ENCODE measurements around the gene SLC25A12. TPM values are rescaled to one million over a fixed set of nuclear protein-coding genes. Genes with fewer than 3 reads are reported as not detected.
"Not testable (repeated sequence)": the region's sequence is repeated elsewhere in the genome, so short reads cannot be mapped to it uniquely, and the experiment has no call there.

The SLC25A12 gene
- total RNA-seq, 1 experiment from 2014 or later: 19.5 TPM

DNA sequence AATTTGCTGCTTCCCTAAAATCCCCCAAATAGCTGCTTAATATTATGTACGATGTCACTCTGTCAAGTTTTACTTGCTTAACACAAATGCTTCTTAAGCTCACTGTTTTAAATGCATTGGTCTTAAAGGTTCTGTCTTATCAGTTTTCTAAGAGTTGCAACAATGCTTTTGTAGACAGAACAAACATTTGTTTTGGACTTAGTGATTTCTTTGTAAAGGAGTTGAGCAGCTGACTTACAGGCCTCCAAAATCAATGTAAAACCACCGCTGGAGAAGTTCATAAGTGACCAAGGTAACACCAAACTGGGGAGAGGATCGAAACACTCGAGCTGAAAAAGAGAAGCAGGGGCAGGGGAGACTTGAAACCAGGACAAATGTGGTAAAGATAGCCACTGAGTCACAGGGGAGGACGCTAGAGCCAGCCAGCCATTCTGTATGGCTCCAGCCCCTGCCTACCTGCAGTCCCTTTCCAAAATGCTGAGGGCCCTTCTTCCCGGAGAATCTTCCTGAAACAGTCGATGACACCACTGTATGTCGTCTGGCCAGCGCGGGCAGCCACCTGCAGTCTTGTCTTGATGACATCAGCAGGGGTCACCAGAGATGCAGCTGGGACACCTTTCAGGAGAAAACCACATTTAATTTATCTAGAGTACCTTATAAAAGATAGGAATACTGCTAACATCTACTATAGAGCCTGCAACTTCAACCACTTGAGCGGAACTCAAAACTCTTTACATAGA, 106.5 kb downstream of the SLC25A12 start:
- Histone ChIP-seq H3K4me3 (no peak overlapping the region), H3K27me3 (no peaks in the 10 kb centered on the region), H3K36me3 (peaks cover 24% of the 10 kb centered on the region), H3K9me3 (no peaks in the 10 kb centered on the region)
- DNase-seq: no peak

- peaks cover 20% of the 10 kb centered on the region for H3K36me3 ChIP-seq
These were observed 108.6 kb downstream of the SLC25A12 start for GRCh38 chr2:171785450-171785849.

GRCh38 chr2:171778515-171778914, 115.5 kb downstream of the SLC25A12 start:
- no peak overlapping the region for H3K4me3 ChIP-seq
- DNase-seq: no peak
- H3K9me3 ChIP-seq: no peaks in the 10 kb centered on the region
- no peaks in the 10 kb centered on the region; the same call in none of the 2 replicates for H3K36me3 ChIP-seq
- H3K27me3 ChIP-seq: no peaks in the 10 kb centered on the region

More at GRCh38 chr2:171785450-171785849, 108.6 kb downstream of the SLC25A12 start:
- Histone ChIP-seq H3K27me3 (no peaks in the 10 kb centered on the region), H3K4me3 (no peak overlapping the region), H3K9me3 (no peaks in the 10 kb centered on the region)
- no peak for DNase-seq

- not testable (repeated sequence) for H3K27me3 ChIP-seq, H3K4me3 ChIP-seq, H3K36me3 ChIP-seq, H3K9me3 ChIP-seq, DNase-seq
These were observed 119.5 kb downstream of the SLC25A12 start for GRCh38 chr2:171774581-171774980.

GRCh38 chr2:171772373-171772772, 121.7 kb downstream of the SLC25A12 start:
- Histone ChIP-seq H3K27me3 (no peaks in the 10 kb centered on the region), H3K9me3 (peaks cover 2% of the 10 kb centered on the region; the same call in 1 of the 2 replicates), H3K4me3 (no peak overlapping the region), H3K36me3 (peaks cover 2% of the 10 kb centered on the region; the same call in 1 of the 2 replicates)
- no peak for DNase-seq

DNA sequence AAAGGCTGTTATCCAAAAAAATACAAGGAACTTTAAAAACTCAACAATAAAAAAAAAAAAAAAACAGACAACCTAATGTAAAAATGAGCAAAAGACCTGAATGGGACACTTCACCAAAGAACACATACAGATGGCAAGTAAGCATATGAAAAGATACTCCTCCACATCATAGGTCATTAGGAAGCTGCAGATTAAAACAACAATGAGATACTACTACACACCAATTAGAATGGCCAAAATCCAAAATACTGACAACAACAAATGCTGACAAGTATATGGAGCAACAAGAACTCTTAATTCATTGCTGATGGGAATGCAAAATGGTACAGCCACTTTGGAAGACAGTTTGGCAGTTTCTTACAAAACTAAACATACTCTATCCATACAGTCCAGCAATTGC, 122.6 kb downstream of the SLC25A12 start:
- H3K4me3 ChIP-seq: no peak overlapping the region
- no peak for DNase-seq
- no peaks in the 10 kb centered on the region for H3K27me3 ChIP-seq
- H3K36me3 ChIP-seq: peaks cover 2% of the 10 kb centered on the region; the same call in 1 of the 2 replicates
- peaks cover 2% of the 10 kb centered on the region; the same call in 1 of the 2 replicates for H3K9me3 ChIP-seq

GRCh38 chr2:171763602-171764001, 130.4 kb downstream of the SLC25A12 start:
- Histone ChIP-seq H3K4me3 (no peak overlapping the region), H3K9me3 (peaks cover 2% of the 10 kb centered on the region; the same call in 1 of the 2 replicates), H3K27me3 (no peaks in the 10 kb centered on the region), H3K36me3 (peaks cover 21% of the 10 kb centered on the region)
- DNase-seq: no peak

DNA sequence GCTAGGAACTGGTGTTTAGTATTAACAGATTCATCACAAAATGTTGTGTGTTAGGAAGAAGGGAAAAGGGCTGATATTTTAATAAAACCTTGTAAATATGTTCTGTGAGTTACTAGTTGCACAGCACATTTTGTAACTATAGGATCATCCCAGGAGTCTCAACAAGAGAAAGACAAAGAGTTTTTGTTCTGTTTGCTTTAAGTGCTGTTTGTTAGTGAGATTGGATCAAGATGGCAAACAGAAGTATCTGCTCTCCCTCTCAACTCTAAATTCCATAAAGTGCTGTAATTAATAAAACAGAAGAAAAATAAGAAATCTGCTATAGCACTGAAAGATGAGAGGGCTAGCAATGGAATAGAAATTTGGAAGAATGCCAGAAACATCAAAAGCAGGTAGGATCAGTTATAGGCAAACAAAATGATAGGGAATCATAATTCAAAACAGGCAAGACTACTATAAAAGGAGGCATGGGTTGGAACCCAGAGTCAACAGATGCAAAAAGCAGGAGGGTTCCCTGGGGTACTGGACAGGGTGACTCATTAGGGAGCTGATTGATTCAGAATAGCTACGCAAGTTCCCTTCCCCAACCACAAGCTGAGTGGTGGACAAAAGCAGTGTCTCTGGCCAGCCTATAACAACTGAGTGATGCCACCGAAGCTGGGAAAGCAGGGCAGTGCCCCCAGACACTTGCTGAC, 131.0 kb downstream of the SLC25A12 start:
- Histone ChIP-seq H3K27me3 (no peaks in the 10 kb centered on the region), H3K4me3 (no peak overlapping the region), H3K36me3 (peaks cover 26% of the 10 kb centered on the region), H3K9me3 (peaks cover 2% of the 10 kb centered on the region; the same call in 1 of the 2 replicates)
- no peak for DNase-seq

DNA sequence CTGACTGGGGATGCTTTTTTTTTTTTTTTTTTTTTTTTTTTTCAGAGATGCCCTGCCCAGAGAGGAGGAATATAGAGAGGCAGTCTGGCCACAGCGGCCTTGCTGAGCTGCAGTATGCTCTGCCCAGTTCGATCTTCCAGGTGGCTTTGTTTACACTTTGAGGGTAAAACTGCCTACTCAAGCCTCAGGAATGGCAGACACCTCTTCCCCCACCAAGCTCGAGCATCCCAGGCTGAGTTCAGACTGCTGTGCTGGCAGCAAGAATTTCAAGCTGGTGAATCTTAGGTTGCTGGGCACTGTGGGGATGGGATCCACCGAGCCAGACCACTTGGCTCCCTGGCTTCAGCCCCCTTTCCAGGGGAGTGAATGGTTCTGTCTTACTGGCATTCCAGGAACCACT, 132.9 kb downstream of the SLC25A12 start:
- not testable (repeated sequence) for DNase-seq, H3K9me3 ChIP-seq, H3K4me3 ChIP-seq, H3K27me3 ChIP-seq
- H3K36me3 ChIP-seq: peaks cover 31% of the 10 kb centered on the region

GRCh38 chr2:171758762-171759161, 135.3 kb downstream of the SLC25A12 start:
- H3K36me3 ChIP-seq: peaks cover 49% of the 10 kb centered on the region

GRCh38 chr2:171754254-171754939, 139.6 kb downstream of the SLC25A12 start:
- Histone ChIP-seq H3K36me3 (peaks cover 57% of the 10 kb centered on the region), H3K4me3 (no peak overlapping the region), H3K9me3 (no peaks in the 10 kb centered on the region), H3K27me3 (no peaks in the 10 kb centered on the region)
- DNase-seq: no peak

More at GRCh38 chr2:171758762-171759161, 135.3 kb downstream of the SLC25A12 start:
- H3K27me3 ChIP-seq, H3K9me3 ChIP-seq, DNase-seq, H3K4me3 ChIP-seq: not testable (repeated sequence)

- peaks cover 31% of the 10 kb centered on the region for H3K36me3 ChIP-seq
- no peak for DNase-seq
- H3K27me3 ChIP-seq: no peaks in the 10 kb centered on the region
- no peaks in the 10 kb centered on the region for H3K9me3 ChIP-seq
- H3K4me3 ChIP-seq: no peak overlapping the region
These were observed 146.7 kb downstream of the SLC25A12 start for GRCh38 chr2:171747371-171747770.

DNA sequence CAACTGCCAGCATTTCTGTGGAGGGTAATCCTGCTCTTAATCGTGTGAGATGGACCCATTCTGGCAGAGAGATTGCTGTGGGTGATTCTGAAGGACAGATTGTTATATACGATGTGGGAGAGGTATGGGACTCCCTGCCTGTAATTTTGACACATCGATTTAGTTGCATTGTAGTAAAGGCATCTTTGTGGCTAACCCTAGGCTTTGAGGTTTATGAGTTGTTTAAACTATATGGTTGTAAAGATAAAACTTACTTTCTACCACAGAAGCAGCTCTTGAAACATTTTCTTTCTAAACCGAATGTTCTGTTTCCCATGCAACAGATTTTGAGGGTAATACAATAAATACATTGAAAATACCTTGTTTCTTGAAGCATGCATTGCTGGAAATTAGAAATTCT, 148.2 kb downstream of the SLC25A12 start:
- peaks cover 35% of the 10 kb centered on the region for H3K36me3 ChIP-seq
- no peaks in the 10 kb centered on the region for H3K9me3 ChIP-seq
- no peak overlapping the region for H3K4me3 ChIP-seq
- no peaks in the 10 kb centered on the region for H3K27me3 ChIP-seq
- DNase-seq: no peak

DNA sequence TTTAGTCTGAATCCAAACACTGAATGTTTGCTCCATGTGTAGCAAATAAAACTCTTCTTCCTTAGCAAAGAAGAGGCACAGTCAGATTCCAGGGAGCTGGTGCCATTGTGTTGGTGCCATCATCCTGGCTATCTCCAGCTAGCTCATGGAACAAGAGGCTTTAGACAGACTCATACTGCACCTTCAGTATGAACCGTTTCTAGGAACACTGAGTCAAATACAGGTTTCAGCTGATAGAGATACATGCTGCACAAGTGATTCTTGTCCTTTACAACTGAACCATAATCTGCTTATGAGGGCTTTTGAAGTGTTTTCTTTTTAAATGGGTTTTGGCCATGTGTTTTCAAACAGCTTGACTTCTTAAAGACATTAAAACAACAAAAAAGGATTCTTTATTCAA, 148.9 kb downstream of the SLC25A12 start:
- Histone ChIP-seq H3K27me3 (no peaks in the 10 kb centered on the region), H3K36me3 (peaks cover 32% of the 10 kb centered on the region), H3K9me3 (no peaks in the 10 kb centered on the region), H3K4me3 (no peak overlapping the region)
- DNase-seq: no peak

DNA sequence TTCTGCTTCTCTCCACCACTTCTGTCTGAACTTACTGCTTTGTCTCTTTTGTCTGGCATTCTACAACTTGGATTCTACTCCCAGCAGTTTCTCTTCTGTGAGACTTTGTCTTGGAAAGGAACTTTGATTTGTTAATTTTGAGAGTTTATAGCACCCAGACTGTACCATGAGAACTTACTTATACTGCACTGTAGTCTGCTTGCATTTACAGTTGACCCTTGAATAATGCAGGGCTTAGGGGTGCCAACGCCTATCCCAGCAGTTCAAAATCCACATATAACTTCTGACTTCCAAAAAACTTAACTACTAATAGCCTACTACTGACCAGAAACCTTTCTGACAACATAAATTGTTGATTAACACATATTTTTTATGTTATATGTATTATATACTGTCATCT, 151.3 kb downstream of the SLC25A12 start:
- no peak overlapping the region for H3K4me3 ChIP-seq
- no peaks in the 10 kb centered on the region for H3K27me3 ChIP-seq
- H3K9me3 ChIP-seq: no peaks in the 10 kb centered on the region
- H3K36me3 ChIP-seq: peaks cover 33% of the 10 kb centered on the region
- no peak for DNase-seq

- H3K36me3 ChIP-seq: peaks cover 36% of the 10 kb centered on the region
- no peaks in the 10 kb centered on the region for H3K9me3 ChIP-seq
- DNase-seq: no peak
- H3K4me3 ChIP-seq: no peak overlapping the region
- H3K27me3 ChIP-seq: no peaks in the 10 kb centered on the region
These were observed 152.9 kb downstream of the SLC25A12 start for GRCh38 chr2:171741189-171741588.
